ENCODE measurements around the gene BRSK2. TPM values are rescaled to one million over a fixed set of nuclear protein-coding genes. Genes with fewer than 3 reads are reported as not detected.

Gene BRSK2
- total RNA-seq, 4 donors from 2014 or later = 0.23 to 0.68 TPM; not detected in 2

GRCh38 chr11:1503708-1504104 lies 114.0 kb downstream of the BRSK2 start:
- no peak for TF ChIP-seq POLR2A (IDR thresholded peaks at IDR 0.05)
- TF ChIP-seq, protein P1, sequence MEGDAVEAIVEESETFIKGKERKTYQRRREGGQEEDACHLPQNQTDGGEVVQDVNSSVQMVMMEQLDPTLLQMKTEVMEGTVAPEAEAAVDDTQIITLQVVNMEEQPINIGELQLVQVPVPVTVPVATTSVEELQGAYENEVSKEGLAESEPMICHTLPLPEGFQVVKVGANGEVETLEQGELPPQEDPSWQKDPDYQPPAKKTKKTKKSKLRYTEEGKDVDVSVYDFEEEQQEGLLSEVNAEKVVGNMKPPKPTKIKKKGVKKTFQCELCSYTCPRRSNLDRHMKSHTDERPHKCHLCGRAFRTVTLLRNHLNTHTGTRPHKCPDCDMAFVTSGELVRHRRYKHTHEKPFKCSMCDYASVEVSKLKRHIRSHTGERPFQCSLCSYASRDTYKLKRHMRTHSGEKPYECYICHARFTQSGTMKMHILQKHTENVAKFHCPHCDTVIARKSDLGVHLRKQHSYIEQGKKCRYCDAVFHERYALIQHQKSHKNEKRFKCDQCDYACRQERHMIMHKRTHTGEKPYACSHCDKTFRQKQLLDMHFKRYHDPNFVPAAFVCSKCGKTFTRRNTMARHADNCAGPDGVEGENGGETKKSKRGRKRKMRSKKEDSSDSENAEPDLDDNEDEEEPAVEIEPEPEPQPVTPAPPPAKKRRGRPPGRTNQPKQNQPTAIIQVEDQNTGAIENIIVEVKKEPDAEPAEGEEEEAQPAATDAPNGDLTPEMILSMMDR (IDR thresholded peaks at IDR 0.05) = no peak
- intact Hi-C loops (cut with DNase I; ENCODE audit: low total_unique reads) = loop anchor here (10.0 kb wide), 1 partner anchor 219 kb away; no protein-coding TSS in a partner anchor
- no peak for DNase-seq (ENCODE audit: low spot score in 2 of 2)
- no peak overlapping the region for H3K4me3 ChIP-seq (ENCODE audit: low read depth, poor library complexity, severe bottlenecking)
- WGBS, 2 donors = 23 to 43% methylated on average over 7 to 12 of the region's 14 CpGs

DNA sequence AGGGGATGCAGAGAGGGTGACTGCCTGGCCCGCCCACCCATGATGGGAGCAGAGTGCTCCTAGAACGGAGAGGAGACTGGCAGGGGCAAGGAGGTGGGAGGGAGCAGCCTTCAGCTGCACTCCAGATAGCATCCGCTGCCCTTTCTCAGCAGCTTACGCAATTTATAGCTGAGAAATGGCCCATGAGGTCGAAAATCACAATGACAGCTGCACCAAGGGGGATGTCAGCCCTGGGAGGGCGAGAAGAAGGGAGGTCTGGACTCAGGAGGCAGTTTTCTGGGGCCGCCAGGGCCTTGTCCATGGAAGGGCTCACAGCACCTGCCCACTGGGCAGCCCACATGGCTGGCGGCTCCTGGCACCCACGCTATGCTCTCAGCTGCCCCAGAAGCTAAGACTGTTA lies 114.4 kb downstream of the BRSK2 start:
- no peak for DNase-seq (ENCODE audit: low spot score in 2 of 2)
- H3K4me3 ChIP-seq (ENCODE audit: low read depth, poor library complexity, severe bottlenecking) = no peak overlapping the region
- intact Hi-C loops (cut with DNase I; ENCODE audit: low total_unique reads) = loop anchor here (10.0 kb wide), 1 partner anchor 219 kb away; no protein-coding TSS in a partner anchor
- TF ChIP-seq POLR2A (IDR thresholded peaks at IDR 0.05) = no peak
- TF ChIP-seq, protein P1 (IDR thresholded peaks at IDR 0.05) = no peak
- 50 to 55% methylated on average over 9 of the region's 9 CpGs for WGBS, 2 donors

GRCh38 chr11:1504581-1505290 lies 115.0 kb downstream of the BRSK2 start:
- no peak overlapping the region for H3K4me3 ChIP-seq (ENCODE audit: low read depth, poor library complexity, severe bottlenecking)
- TF ChIP-seq, protein P1 (IDR thresholded peaks at IDR 0.05) = no peak
- TF ChIP-seq POLR2A (IDR thresholded peaks at IDR 0.05) = no peak
- intact Hi-C loops (cut with DNase I; ENCODE audit: low total_unique reads) = loop anchor here (10.0 kb wide), 1 partner anchor 220 kb away; no protein-coding TSS in a partner anchor
- no peak for DNase-seq (ENCODE audit: low spot score in 2 of 2)
- WGBS, 2 donors = 87 to 89% methylated on average over 28 of the region's 28 CpGs

DNA sequence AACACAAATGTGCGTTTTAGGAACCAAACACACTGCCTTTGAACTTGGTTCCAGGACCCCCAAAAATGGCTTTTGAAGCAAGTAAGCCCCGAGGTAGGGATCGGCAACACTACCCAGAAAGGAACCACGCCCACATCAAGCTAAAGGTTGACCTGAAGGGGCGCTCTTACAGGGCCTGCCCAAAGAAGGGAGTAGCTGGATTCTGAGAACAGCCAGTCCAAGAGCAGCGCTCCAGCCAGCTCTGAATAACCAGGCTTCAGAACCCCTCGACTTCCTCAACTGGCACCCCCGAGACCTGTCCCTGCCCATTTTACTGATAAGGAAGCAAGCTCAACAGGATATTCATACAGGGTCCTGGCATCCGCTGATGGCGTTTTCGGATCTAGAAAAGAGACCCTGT lies 115.7 kb downstream of the BRSK2 start:
- intact Hi-C loops (cut with DNase I; ENCODE audit: low total_unique reads) = loop anchor here (10.0 kb wide), 1 partner anchor 221 kb away; no protein-coding TSS in a partner anchor

GRCh38 chr11:1506981-1507380 lies 117.2 kb downstream of the BRSK2 start:
- WGBS, 2 donors = 87 to 93% methylated on average over 9 of the region's 9 CpGs
- intact Hi-C loops (cut with DNase I; ENCODE audit: low total_unique reads) = loop anchor here (10.0 kb wide), 1 partner anchor 222 kb away; no protein-coding TSS in a partner anchor
- TF ChIP-seq POLR2A (IDR thresholded peaks at IDR 0.05) = no peak
- TF ChIP-seq, protein P1 (IDR thresholded peaks at IDR 0.05) = no peak
- no peak for DNase-seq (ENCODE audit: low spot score in 2 of 2)
- H3K4me3 ChIP-seq (ENCODE audit: low read depth, poor library complexity, severe bottlenecking) = no peak overlapping the region

More for the DNA sequence above, 115.7 kb downstream of the BRSK2 start:
- WGBS, 2 donors = 79 to 86% methylated on average over 11 of the region's 11 CpGs
- no peak overlapping the region for H3K4me3 ChIP-seq (ENCODE audit: low read depth, poor library complexity, severe bottlenecking)
- no peak for DNase-seq (ENCODE audit: low spot score in 2 of 2)
- TF ChIP-seq, protein P1 (IDR thresholded peaks at IDR 0.05) = no peak
- no peak for TF ChIP-seq POLR2A (IDR thresholded peaks at IDR 0.05)
